GM18526 (cell line): Measurements from ENCODE around the gene HNRNPD.

Experiments
- POLR2A ChIP-seq: IDR thresholded peaks from 3 replicates; pipeline ENCODE4 v1.6.1; 2011; ENCODE audit not compliant: insufficient read length; ENCODE audit errors: extremely low read depth

The HNRNPD gene

DNA sequence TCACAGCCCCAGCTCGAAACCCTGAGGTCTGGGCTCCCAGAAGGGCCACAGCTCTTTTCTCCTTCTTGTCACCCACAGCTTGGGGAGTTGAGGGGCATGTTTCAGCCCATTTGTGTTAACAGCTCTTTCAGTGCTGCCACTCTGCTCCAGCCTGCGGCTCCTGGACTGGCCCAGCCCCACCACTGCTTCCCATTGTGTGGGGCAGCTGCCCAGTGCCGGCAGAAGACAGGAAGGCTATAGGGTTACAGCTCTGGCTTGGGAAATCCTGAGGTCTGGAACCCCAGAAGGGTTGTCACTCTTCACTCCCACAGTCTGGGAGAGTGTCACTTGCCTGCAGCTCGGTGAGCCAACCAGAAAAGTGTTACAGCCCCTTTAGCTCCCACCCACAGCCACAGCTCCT lies 7.0 kb upstream of the HNRNPD start:
- no peak for TF ChIP-seq POLR2A

DNA sequence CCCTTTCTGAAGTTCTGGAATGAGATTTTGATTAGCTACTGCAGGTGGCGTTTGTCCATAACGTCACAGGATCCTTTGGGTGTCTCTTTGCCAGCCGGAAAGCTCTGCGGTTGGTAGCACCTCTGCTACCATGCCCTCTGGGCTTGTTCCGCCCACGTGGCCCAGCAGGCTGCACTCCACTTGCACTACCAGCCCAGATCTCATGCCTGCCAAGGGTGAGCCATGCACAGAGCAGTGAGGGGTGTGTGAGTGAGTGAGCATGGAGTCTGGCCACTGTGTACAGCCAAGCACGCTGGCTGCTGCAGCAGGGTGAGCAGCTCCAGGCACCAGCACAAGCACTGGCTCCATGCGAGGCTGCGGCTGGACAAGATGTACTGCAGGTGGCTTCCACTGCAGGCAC lies 6.6 kb upstream of the HNRNPD start:
- TF ChIP-seq POLR2A, result no peak

DNA sequence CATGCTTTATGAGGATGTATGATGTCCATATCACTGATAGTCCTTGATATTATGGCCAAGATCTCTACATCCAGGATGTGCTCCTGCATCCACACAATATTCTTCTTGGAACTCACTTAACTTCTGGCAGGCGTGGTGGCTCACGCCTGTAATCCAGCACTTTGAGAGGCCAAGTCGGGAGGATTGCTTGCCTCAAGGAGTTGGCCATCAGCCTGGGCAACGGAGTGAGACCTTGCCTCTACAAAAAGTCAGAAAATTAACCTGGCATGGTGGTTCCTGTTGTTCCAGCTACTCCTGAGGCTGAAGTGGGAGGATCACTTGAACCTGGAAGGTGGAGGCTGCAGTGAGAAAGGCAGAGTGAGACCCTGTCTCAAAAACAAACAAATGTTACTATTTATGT lies 2.3 kb upstream of the HNRNPD start:
- no peak for TF ChIP-seq POLR2A

DNA sequence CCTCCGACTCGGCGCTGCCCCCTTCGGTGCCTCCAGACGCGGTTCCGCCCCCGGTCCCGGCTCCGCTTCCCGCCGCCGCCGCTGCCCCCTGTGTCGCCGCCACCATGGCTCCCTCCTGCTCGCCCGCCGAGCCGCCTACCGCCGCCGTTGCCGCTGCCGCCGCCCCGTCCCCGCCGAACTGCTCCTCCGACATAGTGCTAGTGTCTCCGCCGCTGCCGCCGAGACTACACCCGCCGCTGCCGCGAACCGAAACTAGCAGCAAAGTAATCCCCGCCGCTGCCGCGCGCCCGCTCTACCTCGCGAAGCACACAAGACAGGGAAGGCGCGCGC lies 340 bp downstream of the HNRNPD start:
- no peak for TF ChIP-seq POLR2A

DNA sequence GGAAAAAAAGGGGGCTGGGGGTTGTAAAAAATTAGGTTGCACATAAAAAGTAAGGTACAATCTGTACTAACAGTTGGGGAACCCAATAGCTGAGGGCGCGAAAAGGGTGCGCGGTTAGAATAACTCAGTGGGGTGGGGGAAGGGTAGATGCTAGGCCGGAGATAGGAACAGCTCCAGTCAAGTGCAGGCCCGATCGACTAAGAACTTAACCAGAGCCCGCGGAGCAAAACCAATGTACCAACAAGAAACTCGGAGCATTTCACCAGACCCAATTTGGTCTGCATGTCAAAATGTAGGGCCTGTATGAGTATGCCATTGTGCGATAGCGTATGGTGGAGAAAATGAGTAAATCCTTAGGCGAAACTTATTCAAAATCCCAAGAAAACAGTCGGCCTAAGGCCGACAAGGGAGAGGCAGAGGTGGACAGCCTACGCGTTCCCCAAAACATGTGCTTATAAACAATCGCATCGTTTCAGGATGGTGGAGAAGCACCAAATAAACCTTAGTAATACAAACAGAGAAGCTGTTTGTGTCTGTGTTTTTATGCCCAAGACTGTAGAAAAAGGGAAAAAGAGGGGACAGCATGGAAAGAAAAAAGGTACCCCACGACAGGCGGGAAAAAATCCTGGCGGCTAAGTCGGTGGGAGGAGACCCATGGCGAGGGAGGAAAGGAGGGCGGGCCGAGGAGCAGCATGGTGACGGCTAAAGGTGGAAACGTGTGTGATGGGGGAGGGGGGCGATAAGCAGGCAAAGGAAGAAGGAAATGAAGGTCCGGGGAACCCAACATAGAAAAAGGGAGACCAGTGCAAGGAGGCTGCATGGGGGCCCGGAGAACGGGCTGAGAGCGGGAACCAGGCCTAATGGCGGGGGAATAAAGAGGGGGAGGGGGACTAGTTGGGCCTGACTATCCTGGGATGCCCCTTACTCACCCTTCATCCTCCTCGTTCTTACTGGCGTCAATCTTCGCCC lies 990 bp downstream of the HNRNPD start:
- TF ChIP-seq POLR2A, result peak; percentile 44

DNA sequence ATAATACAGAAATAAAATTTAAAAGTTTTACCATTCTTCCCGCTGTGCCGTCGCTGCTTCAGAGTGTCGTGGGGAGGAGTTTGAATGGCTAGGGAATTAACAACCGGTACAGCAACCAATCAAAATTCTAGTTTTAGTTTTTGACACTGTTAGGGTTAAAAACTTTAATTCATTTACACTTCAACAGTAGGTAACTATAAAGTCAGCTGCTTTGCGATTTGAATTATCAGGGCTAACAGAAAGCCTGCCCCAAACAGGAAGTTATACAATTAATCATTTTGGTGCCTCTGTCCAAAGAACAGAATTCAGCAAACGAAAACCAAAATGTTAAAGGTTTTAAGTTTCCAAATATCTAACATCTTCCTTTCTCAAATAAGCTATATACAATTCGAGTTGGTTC lies 2.3 kb downstream of the HNRNPD start:
- no peak for TF ChIP-seq POLR2A

DNA sequence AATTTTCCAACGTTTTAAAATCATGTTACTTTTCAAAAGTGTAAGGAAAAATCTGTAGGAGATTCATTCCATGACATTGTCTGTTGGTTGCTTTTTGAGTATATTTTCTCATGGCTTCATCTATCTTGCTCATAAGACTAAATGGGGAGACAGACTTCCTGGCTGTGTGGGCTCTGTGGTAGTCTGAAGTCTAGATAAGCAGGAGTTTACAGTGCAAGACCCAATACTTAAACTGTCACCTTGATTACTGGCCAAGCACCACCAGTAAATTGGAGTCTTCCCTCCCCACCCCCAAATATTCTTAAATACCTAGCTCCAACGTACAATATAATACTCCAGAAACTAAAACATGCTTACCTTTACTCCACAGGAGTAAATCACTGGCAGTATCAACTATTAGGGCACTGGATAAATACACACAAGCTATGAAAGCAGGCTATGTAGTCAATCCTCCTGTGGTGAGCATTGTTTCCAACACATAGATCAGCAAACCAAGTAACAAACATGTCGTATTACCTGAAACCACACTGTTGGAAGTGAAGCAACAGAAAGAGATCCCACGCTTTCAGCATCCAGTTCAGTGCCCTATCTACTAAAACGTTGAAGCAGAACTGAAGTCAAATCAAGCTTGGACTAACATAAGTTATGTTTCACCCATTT lies 6.2 kb downstream of the HNRNPD start:
- no peak for TF ChIP-seq POLR2A

DNA sequence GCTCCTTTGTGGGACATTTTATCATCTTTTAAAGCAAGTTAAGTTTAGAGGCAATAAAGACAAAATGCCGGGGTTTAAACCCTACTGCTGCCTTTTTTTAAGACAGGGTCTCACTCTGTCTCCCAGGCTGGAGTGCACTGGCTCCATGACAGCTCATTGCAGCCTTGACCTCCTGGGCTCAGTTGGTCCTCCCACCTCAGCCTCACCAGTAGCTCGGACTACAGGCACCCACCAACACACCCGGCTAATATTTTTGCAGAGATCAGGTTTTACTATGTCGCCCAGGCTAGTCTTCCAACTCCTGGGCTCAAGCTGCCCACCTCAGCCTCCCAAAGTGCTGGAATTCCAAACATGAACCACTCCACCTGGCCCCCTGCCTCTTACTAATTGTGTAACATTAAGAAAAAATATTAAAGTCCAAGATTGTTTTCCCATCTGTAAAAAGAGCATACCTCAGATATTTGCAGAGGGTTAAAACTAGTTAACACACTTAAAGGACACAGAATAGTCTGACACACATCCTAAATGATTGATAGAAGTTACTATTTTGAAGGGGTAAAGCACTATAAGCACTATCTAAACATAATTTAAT lies 9.8 kb downstream of the HNRNPD start:
- TF ChIP-seq POLR2A, result no peak

DNA sequence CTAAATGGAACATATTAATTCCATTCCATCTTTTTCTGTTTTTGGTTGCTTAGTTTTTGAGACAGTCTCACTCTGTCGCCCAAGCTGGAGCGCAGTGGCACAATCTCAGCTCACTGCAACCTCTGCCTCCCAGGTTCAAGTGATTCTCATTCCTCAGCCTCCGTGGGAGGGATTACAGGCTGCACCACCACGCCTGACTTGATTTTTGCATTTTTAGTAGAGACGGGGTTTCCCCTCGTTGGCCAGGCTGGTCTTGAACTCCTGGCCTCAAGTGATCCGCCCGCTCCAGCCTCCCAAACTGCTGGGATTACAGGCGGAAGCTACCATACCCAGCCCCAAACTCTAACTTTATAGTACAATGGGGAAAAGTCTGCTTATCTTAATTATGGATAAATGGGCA lies 11.2 kb downstream of the HNRNPD start:
- no peak for TF ChIP-seq POLR2A

DNA sequence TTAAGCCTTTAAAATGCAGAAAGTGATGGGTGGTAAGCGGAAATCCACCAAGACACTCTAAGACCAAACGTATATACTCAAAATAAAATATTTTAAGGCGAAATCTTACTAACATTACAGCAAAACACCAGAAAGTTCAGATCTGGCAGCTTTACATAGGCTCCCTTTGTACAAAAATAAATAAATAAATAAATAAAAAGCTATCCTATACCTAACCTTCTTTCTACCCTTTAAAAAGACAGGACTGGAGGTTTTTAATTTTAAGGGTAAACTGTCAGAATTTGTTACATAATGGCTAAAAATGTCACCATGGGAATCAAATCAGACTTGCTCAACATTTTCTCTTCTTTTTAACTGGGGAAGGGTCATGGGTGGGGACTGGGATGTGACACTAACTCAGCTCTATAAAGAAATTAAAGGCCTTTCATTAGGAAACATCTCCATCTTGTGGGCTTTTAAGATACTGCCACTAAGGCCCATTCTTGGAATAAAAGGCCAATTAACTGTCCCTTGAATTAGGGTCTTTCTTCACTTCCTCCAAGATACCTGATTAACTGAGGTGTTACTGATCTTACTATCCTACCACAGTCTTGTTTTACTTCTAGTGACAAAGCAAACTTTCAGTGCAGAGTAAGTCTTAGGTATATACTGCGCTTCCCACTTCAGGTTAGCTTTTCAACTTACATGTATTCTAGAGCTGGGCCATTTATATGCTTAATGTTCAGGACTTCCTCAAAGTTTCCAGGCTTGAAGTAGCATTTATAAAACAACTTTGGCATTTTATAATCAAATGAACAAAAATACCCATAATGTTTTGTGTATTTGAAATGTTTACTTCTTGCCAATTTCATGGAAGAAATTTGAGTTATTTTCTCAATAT lies 13.3 kb downstream of the HNRNPD start:
- TF ChIP-seq POLR2A, result no peak

DNA sequence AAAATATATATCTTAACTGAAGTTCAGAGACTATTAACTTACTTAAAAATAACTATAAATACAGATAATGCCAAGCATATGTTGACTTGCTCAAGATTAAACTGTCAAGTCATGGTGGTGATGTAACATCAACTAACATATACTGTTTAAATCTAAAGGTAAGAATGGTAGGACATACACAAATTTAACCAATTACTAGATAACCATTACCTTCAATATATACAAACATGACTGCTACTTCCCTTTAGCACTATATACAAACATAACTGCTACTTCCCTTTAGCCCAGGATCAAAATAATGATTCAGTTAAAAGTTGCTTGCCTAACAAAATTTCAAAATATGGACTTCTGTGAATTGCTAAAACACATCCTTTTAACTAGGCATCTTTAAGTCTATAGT lies 14.9 kb downstream of the HNRNPD start:
- TF ChIP-seq POLR2A, result no peak

DNA sequence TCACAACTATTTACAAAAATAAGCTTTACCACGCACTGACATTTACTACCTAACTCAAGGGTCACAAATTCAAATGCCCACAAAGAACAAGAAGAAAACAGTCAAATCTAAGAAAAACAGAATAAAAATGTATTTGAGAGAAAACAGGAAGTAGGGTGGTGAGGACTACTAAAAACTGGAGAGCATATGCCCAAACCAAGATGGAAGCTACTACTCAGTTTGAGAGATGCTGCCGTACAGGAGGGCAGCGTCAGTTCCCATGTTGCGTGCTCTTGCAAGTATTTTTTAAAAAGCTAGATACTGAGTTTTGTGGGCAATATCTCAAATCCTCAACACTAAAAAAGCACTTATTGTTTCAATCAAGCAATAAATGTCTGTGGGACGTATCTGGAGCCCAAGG lies 16.2 kb downstream of the HNRNPD start:
- TF ChIP-seq POLR2A, result no peak

DNA sequence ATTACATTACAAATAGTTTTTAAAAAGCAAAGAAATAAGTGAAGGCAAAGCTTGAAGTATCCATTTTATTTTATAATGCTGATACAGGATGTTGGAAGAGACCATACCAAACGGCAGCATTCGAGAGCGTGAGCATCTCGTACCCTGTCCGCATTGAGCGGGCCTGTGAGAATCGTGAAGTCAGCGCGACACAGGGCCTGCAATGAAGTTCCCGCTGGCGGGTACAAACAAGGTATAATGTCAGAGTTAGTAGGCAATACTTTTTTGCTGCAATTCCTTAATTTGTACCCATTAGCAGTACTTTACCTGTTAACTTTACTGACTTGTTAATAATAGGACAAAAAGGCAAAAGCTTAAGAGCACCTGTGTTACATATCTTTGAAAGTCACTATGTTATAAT lies 19.0 kb downstream of the HNRNPD start:
- TF ChIP-seq POLR2A, result no peak

DNA sequence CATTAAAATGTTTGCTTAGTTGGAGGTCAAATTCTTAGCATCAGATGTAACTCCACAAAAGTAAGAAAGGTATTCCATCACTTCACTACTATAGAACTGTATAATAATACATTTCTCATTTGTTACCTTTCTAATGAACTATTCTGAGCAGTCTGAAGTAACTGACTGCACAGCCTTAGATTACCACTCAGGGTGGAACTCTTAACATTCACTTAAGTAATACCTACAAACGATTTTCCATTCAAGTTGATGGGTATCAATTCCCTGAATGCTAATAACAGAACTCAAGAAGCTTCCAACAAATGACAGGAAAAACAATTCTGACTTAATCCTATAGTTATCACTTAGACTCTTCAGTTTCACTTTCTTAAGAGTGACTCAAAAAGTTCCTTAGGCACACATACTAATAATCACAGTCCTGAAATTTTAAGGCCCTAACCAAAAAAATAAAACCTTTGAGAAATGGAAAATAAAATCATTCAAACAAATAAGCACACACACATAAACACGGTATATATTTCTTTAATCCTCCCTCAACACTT lies 20.9 kb downstream of the HNRNPD start:
- no peak for TF ChIP-seq POLR2A
